HepG2 (cell line): ENCODE measurements around the gene CPED1. TPM values are rescaled to one million over a fixed set of nuclear protein-coding genes. Genes with fewer than 3 reads are reported as not detected.
"Not testable (repeated sequence)": the region's sequence is repeated elsewhere in the genome, so short reads cannot be mapped to it uniquely, and the experiment has no call there.

ENCODE experiments used
- ATAC-seq: fragments of 200-7000 bp; cut with Tn5 transposase; 3 replicates; pipeline ENCODE4 v1.9.1; 2020; ENCODE audit warnings: mild to moderate bottlenecking, moderate library complexity
- BruUV-seq: library from RNA; stranded (reverse); fragments of 400-500 nt; replicated peaks from 2 replicates; lab custom pipeline; 2021; lab: Mats Ljungman, UMichigan
- CTCF ChIA-PET: fragments of 300-600 bp; formaldehyde crosslinking; extraction: SDS; loops from one replicate; lab custom pipeline; 2021; ENCODE audit warnings: low total read pairs, inconsistent platforms, low intra/inter-chr PET ratio; lab: Yijun Ruan, JAX
- POLR2A ChIA-PET: fragments of 350-600 bp; sonication (Branson Sonifier 250); formaldehyde crosslinking; loops from one replicate; lab custom pipeline; 2020; ENCODE audit warnings: antibody characterized with exemption, inconsistent platforms; lab: Yijun Ruan, JAX
- DNase-seq: peaks from one replicate; pipeline ENCODE4 v3.0.0-alpha.2; 2015; ENCODE audit warnings: low spot score
- FAIRE-seq: peaks from 3 replicates; lab custom pipeline; 2011; peaks lifted over from hg19 to GRCh38; lab: Jason Lieb, UNC
- H2AFZ ChIP-seq: one replicate; pipeline ENCODE4 v1.6.1; 2011; ENCODE audit warnings: low read length, inconsistent platforms
- H3K27ac ChIP-seq: fragments of 300-600 bp; 3 replicates; pipeline ENCODE4 v1.8.0; 2011; ENCODE audit warnings: mixed run types, mild to moderate bottlenecking, mixed read lengths, low read length, inconsistent platforms; ENCODE audit not compliant: insufficient read depth; ENCODE audit errors: extremely low read length
- H3K27me3 ChIP-seq, 2 experiments: fragments of 200-600 bp in 1 of 2; 2 replicates in 1 of 2; 3 replicates in 1 of 2; pipeline versions ENCODE4 v1.6.0 to v1.8.0; 2011; ENCODE audit warnings: low read length in 2 of 2, mild to moderate bottlenecking in 2 of 2, moderate library complexity in 2 of 2, inconsistent platforms in 1 of 2; ENCODE audit not compliant: insufficient read depth in 2 of 2, control insufficient read depth in 1 of 2
- H3K36me3 ChIP-seq, 2 experiments: fragments of 200-600 bp in 1 of 2; replicated peaks in 1 of 2; 2 replicates in 1 of 2; 3 replicates in 1 of 2; pipeline versions ENCODE4 v1.5.1 to v1.8.0; 2011; ENCODE audit warnings: low read length in 2 of 2, inconsistent platforms in 1 of 2; ENCODE audit not compliant: insufficient read depth in 2 of 2, control insufficient read depth in 1 of 2
- H3K4me1 ChIP-seq: 2 replicates; pipeline ENCODE4 v1.5.1; 2012; ENCODE audit warnings: low read length, inconsistent platforms; ENCODE audit not compliant: insufficient read depth
- H3K4me2 ChIP-seq: 2 replicates; pipeline ENCODE4 v1.6.0; 2011; ENCODE audit warnings: low read depth, low read length, inconsistent platforms
- H3K4me3 ChIP-seq, 3 experiments: fragments of 200-600 bp in 1 of 3; sonication (generic), shearing (Covaris generic) in 1 of 3; replicated peaks in 1 of 3; 2 replicates each; pipeline ENCODE4 v1.5.1; 2011 to 2016; ENCODE audit warnings: low read length in 3 of 3, inconsistent platforms in 2 of 3, low read depth in 2 of 3, mild to moderate bottlenecking in 2 of 3, control low read depth in 1 of 3, mixed read lengths in 1 of 3; ENCODE audit not compliant: insufficient read depth in 1 of 3
- H3K79me2 ChIP-seq: one replicate; pipeline ENCODE4 v1.6.1; 2011; ENCODE audit warnings: low read length, inconsistent platforms; ENCODE audit not compliant: insufficient read depth
- H3K9ac ChIP-seq: 2 replicates; pipeline ENCODE4 v1.6.0; 2011; ENCODE audit warnings: mild to moderate bottlenecking, low read depth, low read length, inconsistent platforms; ENCODE audit not compliant: insufficient read depth
- H3K9me3 ChIP-seq: 2 replicates; pipeline ENCODE4 v1.5.1; 2012; ENCODE audit warnings: mild to moderate bottlenecking, low read length
- H4K20me1 ChIP-seq: 2 replicates; pipeline ENCODE4 v1.6.0; 2011; ENCODE audit warnings: inconsistent platforms, mild to moderate bottlenecking, low read length, moderate library complexity; ENCODE audit not compliant: insufficient read depth
- E2F1 ChIP-seq: sonication (generic); formaldehyde crosslinking; IDR thresholded peaks from 2 replicates; pipeline ENCODE4 v1.5.0; 2020; ENCODE audit warnings: missing genetic modification reagents
- FOXM1 ChIP-seq: sonication (generic); formaldehyde crosslinking; IDR thresholded peaks from 2 replicates; pipeline ENCODE4 v1.5.0; 2020; ENCODE audit warnings: missing genetic modification reagents
- PCBP2 ChIP-seq: fragments of 200-400 bp; formaldehyde crosslinking; optimal IDR thresholded peaks from 2 replicates; pipeline ENCODE3; 2018; ENCODE audit warnings: low read length, low read depth; ENCODE audit not compliant: poor library complexity, severe bottlenecking
- POGZ ChIP-seq: sonication (generic); formaldehyde crosslinking; IDR thresholded peaks from 2 replicates; pipeline ENCODE4 v1.4.0; 2020; ENCODE audit warnings: mild to moderate bottlenecking, missing genetic modification reagents
- SALL1 ChIP-seq: sonication (generic); formaldehyde crosslinking; IDR thresholded peaks from 2 replicates; pipeline ENCODE4 v1.8.0; 2022; ENCODE audit warnings: mild to moderate bottlenecking, missing genetic modification reagents
- TEAD2 ChIP-seq: sonication (generic); formaldehyde crosslinking; IDR thresholded peaks from 2 replicates; pipeline ENCODE4 v1.9.0; 2021; ENCODE audit warnings: missing genetic modification reagents
- ZMYM2 ChIP-seq: sonication (generic); formaldehyde crosslinking; IDR thresholded peaks from 2 replicates; pipeline ENCODE4 v1.8.0; 2022; ENCODE audit warnings: mild to moderate bottlenecking, missing genetic modification reagents
- ZNF121 ChIP-seq: sonication (generic); formaldehyde crosslinking; IDR thresholded peaks from 2 replicates; pipeline ENCODE4 v1.5.0; 2020; ENCODE audit warnings: mild to moderate bottlenecking, missing genetic modification reagents
- ZNF292 ChIP-seq: sonication (generic); formaldehyde crosslinking; IDR thresholded peaks from 2 replicates; pipeline ENCODE4 v1.8.1; 2022; ENCODE audit warnings: mild to moderate bottlenecking, low read depth, missing genetic modification reagents, borderline replicate concordance
- ZNF34 ChIP-seq: sonication (generic); formaldehyde crosslinking; IDR thresholded peaks from 2 replicates; pipeline ENCODE4 v1.4.0; 2020; ENCODE audit warnings: mild to moderate bottlenecking, missing genetic modification reagents, borderline replicate concordance
- ZNF460 ChIP-seq: sonication (generic); formaldehyde crosslinking; IDR thresholded peaks from 2 replicates; pipeline ENCODE4 v1.5.1; 2020; ENCODE audit warnings: missing genetic modification reagents, mild to moderate bottlenecking, borderline replicate concordance
- ZNF580 ChIP-seq: IDR thresholded peaks from 2 replicates; pipeline ENCODE4 v1.6.1; 2016; ENCODE audit warnings: low read depth, borderline replicate concordance
- ZNF749 ChIP-seq: sonication (generic); formaldehyde crosslinking; IDR thresholded peaks from 2 replicates; pipeline ENCODE4 v1.8.0; 2022; ENCODE audit warnings: mild to moderate bottlenecking, missing genetic modification reagents, moderate library complexity, borderline replicate concordance
- WGBS: methylation state at CpG from one replicate; pipeline ENCODE4 v1.1.6; 2017; ENCODE audit warnings: low lambda C conversion rate; 5-methylcytosine and 5-hydroxymethylcytosine counted together
- in situ Hi-C: cut with HindIII; loops from 2 replicates; pipeline ENCODE4 v1.10.0; 2017; ENCODE audit warnings: low pct_unique_long_range_greater_than_20kb; ENCODE audit not compliant: extremely low pct_ligation_motif_present
- intact Hi-C: fragments of 100-400 bp; cut with micrococcal nuclease; formaldehyde crosslinking; loops from one replicate; pipeline ENCODE4 v1.10.0; 2022; ENCODE audit not compliant: unreplicated experiment
- polyA plus RNA-seq, 8 experiments: library from polyadenylated mRNA; depleted of rRNA in 3 of 8; stranded (reverse) in 7 of 8; unstranded in 1 of 8; fragments of >200 nt; fragmentation: Illumina TruSeq in 4 of 8; extraction: Trizol in 4 of 8; gene quantifications; 2 replicates each; pipeline versions ENCODE4 v1.2.1 to v1.2.3, GENCODE V29; 2011 to 2016; ENCODE audit warnings: low read depth in 4 of 8, missing spikeins in 1 of 8, mixed read lengths in 1 of 8; ENCODE audit not compliant: insufficient read depth in 1 of 8
- total RNA-seq, 5 experiments: library from RNA; depleted of rRNA; stranded (reverse); fragments of >200 nt; fragmentation: Illumina TruSeq; extraction: Trizol; gene quantifications; 2 replicates each; pipeline ENCODE4 v1.2.3, GENCODE V29; 2016; ENCODE audit warnings: low read depth in 1 of 5
- TF ChIP-seq, protein P1 (sequence below): sonication (generic); formaldehyde crosslinking; conservative IDR thresholded peaks from 2 replicates; pipeline ENCODE4 v1.4.0; 2020; ENCODE audit warnings: missing genetic modification reagents

The CPED1 gene
- total and polyA plus RNA-seq, 2 of the 13 experiments (the other 11 are each of a cell fraction or from before 2014, with no cell fraction given): 11.5 to 27.0 TPM

- no peak for TF ChIP-seq E2F1 (CRISPR knock-in tag)
- TF ChIP-seq ZNF460: no peak
- no peak for TF ChIP-seq ZNF292 (CRISPR knock-in tag)
- TF ChIP-seq TEAD2 (CRISPR knock-in tag): no peak
- no peak for TF ChIP-seq SALL1 (CRISPR knock-in tag)
Measured at GRCh38 chr7:121288894-121289293, 300.4 kb downstream of the CPED1 start (continued).

DNA sequence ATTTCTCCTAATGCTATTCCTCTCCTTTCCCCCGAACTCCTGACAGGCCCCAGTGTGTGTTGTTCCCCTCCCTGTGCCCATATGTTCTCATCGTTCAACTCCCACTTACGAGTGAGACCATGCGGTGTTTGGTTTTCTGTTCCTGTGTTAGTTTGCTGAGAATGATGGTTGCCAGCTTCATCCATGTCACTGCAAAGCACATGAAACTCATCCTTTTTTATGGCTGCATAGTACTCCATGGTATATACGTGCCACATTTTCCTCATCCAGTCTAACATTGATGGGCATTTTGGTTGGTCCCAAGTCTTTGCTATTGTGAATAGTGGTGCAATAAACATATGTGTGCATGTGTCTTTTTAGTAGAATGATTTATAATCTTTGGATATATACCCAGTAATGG lies 301.4 kb downstream of the CPED1 start:
- H3K79me2 ChIP-seq, H3K9me3 ChIP-seq, H3K4me2 ChIP-seq, CTCF ChIA-PET, in situ Hi-C loops, H3K36me3 ChIP-seq, BruUV-seq, H3K27ac ChIP-seq, ATAC-seq, H3K9ac ChIP-seq, POLR2A ChIA-PET, intact Hi-C loops, H2AFZ ChIP-seq, H3K27me3 ChIP-seq, DNase-seq, H4K20me1 ChIP-seq, H3K4me3 ChIP-seq, FAIRE-seq, H3K4me1 ChIP-seq: not testable (repeated sequence)
- WGBS: 70% methylated on average over 5 of the region's 5 CpGs

DNA sequence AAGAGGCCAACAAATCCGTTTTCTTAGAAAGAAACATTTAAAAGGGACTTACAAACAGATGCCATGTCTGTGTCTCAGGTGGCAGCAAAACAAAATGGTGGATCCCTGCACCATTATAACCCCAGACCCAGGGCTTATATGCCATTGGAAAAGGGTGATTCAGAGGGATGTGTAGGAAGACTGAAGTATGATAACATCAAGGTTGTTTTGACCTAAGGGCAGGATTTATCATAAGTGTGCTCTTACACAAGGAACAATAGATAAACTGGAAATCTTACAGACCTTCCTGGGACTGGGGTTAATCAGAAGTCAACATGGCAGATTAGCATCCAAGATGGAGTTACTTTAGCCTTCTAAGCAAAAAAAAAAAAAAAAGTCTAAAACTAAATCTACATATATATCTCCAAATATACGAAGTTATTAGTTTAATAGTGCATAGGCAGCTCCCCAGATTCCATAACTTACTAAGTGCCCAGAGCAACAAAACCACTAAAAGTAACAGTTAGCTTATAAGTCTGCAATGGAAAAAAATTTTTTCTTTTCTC lies 306.0 kb downstream of the CPED1 start:
- ChIA-PET CTCF (no interaction called here), POLR2A (no interaction called here)
- Histone ChIP-seq H3K27me3 (no peaks in the 10 kb centered on the region), H2AFZ (no peak overlapping the region), H3K36me3 (no peaks in the 10 kb centered on the region), H3K4me2 (no peak overlapping the region), H3K9me3 (no peaks in the 10 kb centered on the region), H3K27ac (no peak overlapping the region), H3K4me1 (no peaks in the 10 kb centered on the region), H3K4me3 (no peak overlapping the region), H3K79me2 (no peaks in the 10 kb centered on the region), H3K9ac (no peak overlapping the region), H4K20me1 (no peaks in the 10 kb centered on the region)
- intact Hi-C loops: no loop called here
- in situ Hi-C loops: no loop called here
- BruUV-seq: no TSS peak
- FAIRE-seq (no peak), ATAC-seq (no peak), DNase-seq (no peak)
- TF ChIP-seq, protein P1, sequence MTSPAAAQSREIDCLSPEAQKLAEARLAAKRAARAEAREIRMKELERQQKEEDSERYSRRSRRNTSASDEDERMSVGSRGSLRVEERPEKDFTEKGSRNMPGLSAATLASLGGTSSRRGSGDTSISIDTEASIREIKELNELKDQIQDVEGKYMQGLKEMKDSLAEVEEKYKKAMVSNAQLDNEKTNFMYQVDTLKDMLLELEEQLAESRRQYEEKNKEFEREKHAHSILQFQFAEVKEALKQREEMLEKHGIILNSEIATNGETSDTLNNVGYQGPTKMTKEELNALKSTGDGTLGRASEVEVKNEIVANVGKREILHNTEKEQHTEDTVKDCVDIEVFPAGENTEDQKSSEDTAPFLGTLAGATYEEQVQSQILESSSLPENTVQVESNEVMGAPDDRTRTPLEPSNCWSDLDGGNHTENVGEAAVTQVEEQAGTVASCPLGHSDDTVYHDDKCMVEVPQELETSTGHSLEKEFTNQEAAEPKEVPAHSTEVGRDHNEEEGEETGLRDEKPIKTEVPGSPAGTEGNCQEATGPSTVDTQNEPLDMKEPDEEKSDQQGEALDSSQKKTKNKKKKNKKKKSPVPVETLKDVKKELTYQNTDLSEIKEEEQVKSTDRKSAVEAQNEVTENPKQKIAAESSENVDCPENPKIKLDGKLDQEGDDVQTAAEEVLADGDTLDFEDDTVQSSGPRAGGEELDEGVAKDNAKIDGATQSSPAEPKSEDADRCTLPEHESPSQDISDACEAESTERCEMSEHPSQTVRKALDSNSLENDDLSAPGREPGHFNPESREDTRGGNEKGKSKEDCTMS (CRISPR knock-in tag): no peak
- no peak for TF ChIP-seq ZNF121 (CRISPR knock-in tag)
- no peak for TF ChIP-seq ZNF34
- TF ChIP-seq ZMYM2 (CRISPR knock-in tag): no peak
- TF ChIP-seq POGZ (CRISPR knock-in tag): no peak
- no peak for TF ChIP-seq ZNF580 (CRISPR knock-in tag)
- no peak for TF ChIP-seq PCBP2
- TF ChIP-seq FOXM1 (CRISPR knock-in tag): no peak
- no peak for TF ChIP-seq ZNF749 (CRISPR knock-in tag)
- 47% methylated on average over 2 of the region's 2 CpGs for WGBS
